ENCODE data around the gene PALM.

DNA sequence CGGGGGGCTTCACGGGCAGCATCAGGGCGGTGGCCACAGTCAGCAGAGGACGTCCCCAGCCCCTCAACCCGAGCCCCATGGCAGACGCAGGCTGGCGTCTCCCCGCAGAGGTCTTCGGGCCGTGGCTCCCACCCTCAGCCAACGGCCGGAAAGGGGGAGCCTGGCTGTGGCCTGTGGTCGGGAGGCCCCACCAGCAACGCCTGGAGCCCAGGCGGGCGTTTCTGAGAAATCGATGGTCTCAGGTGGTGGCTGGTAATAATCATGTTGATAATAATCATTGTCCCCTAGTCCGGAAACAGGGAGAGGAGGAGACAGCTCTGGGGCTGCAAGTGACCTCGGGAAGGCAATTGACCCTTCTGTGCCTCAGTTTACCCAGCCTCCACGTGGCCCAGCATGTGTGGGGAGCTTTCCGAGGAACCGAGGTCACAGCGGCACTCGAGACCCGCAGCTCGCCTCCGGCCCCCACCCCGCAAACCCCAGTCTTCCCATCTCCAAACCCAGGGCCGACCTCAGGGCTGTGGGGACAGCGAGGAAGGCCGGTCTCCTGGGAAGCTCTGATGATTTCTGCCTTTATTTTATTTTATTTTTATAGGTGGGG, 13.3 kb upstream of the PALM start, which contains the start of gene PRSS57:
- TF ChIP-seq, protein P1, sequence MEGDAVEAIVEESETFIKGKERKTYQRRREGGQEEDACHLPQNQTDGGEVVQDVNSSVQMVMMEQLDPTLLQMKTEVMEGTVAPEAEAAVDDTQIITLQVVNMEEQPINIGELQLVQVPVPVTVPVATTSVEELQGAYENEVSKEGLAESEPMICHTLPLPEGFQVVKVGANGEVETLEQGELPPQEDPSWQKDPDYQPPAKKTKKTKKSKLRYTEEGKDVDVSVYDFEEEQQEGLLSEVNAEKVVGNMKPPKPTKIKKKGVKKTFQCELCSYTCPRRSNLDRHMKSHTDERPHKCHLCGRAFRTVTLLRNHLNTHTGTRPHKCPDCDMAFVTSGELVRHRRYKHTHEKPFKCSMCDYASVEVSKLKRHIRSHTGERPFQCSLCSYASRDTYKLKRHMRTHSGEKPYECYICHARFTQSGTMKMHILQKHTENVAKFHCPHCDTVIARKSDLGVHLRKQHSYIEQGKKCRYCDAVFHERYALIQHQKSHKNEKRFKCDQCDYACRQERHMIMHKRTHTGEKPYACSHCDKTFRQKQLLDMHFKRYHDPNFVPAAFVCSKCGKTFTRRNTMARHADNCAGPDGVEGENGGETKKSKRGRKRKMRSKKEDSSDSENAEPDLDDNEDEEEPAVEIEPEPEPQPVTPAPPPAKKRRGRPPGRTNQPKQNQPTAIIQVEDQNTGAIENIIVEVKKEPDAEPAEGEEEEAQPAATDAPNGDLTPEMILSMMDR (conservative IDR thresholded peaks at IDR 0.05; ENCODE audit: low read length) = no peak
- no peak for TF ChIP-seq EZH2phosphoT487 (IDR thresholded peaks at IDR 0.05; ENCODE audit: borderline replicate concordance)
